HG03280 (cell line): ENCODE results near the gene PTGFR.

Experiments
- ATAC-seq: cut with Tn5 transposase; IDR thresholded peaks from one replicate; pipeline ENCODE4 v1.9.1; 2021; ENCODE audit warnings: mild to moderate bottlenecking, moderate library complexity; ENCODE audit not compliant: unreplicated experiment

PTGFR gene

DNA sequence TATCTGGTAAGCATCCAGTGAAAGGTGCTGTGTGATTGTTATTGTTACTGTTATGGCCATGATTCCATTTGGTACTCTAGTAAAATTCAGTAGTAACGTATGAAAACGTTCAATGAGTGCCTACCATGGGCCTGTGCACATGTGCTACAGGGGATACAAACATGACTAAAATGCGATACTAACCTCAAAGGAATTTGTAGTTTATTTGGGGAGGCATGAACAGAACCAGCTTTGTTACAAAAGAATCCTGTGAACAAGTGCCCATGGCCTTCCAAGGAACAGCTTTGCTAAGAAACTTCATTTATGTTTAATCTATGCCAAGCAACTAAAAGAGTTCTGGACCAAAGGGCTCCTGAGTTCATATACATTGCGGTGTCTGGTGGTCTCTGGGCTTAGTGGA lies 28.7 kb downstream of the PTGFR start:
- no peak for ATAC-seq

DNA sequence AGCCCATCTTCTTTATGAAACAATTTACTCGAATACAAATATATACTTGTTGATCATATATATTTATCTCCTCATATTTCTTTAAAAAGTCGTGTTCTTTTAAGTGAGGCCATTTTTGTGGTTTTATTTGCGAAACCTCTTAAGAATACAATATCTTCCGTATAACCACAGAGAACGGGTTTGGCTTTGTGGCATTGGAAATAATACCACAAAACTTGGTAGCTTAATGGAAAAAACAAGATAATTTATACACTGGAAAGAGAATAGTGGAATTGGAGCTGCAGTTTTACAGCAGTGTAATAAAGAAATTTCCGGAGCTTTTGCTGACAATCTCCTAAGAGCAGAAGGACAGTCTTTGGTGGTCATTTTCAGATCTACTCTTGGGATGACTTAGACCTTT lies 29.4 kb downstream of the PTGFR start:
- ATAC-seq: no peak

DNA sequence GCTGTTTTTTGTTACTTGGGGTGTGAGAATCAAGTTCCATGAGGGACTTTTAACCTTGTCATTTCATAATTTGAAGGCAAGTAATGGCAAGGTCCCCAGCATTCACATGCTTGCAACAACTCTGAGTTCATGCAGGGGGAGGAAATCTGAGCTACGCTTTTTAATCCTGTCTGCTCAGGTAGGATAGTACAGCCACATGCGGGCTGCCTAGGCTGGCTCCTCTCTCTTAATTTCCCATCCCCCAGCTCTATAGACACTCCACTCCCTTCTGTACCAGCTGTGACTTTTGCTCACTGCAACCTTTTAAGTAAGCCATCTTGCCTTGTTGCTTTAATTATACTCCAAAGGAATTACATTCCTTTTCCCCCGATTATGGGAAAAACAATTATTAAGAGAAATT lies 30.1 kb downstream of the PTGFR start:
- no peak for ATAC-seq

DNA sequence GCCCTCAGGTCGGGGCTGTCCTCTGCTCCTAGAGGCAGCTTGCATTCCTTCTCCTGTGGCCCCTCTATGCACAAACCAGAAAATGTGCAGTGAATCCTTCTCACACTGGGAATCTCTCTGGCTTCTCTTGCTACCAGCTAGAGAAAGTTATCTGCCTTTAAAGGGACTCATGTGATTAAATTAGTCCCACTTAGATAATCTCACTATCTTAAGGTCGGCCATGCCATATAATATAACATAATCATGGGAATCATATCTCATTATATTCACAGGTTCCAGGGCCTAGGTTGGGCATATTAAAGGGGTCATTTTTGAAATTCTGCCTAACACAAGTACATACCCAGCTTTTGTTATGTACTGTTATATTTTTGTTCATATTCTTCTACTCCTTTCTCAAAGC lies 31.4 kb downstream of the PTGFR start:
- ATAC-seq: no peak

DNA sequence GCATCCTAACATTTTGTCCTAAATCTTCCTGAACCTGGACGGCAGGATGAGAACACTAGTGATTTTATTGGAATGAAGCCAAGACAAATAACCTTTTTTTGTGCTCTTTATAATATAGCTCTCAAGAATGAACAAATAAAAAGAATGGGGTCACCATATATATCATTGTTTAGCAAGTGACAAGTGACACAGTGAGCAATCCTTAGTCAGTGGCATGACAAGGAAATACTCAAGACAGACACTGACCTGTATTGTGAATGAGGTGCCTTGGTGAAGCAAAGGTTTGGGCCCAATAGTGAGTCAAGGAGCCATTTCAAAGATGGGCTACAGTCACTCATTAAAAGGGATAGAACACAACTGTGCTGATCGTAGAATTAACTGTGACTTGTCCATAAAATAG lies 35.7 kb downstream of the PTGFR start:
- no peak for ATAC-seq

DNA sequence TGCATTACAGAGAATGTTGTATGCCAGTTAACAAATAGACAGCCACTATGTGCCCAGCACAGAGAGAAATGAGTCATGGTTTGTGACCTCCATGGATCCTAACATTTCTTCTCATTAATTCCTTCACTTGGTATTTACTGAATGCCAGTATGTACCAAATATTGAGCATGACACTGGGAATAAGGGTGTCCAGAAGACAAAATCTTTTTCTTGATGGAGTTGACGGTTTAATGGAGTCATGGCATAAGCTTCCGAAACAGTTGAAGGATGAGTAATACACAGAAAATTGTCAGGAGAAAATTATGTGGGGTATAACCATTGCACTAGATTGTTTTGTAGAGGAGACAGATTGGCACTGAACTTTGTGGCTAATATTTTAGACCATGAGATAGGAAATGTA lies 36.9 kb downstream of the PTGFR start:
- ATAC-seq: no peak

DNA sequence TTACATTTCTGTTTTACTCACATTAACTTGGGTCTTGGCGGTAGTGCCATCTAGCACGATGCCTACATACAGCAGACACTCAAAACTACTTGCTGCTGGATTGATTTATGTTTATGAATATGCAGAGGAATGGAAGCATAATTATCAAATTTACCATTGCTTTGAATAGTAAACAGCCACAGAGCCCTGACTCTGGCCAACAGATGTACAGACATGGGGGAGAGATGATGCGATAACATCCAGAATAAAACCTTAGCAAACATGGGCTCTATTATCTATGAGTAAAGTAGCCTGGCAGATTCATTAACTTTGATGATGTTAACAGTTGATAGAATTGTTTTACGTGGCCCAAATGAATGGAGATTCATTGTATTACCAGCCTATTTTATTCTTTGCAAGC lies 42.8 kb downstream of the PTGFR start:
- ATAC-seq: no peak

DNA sequence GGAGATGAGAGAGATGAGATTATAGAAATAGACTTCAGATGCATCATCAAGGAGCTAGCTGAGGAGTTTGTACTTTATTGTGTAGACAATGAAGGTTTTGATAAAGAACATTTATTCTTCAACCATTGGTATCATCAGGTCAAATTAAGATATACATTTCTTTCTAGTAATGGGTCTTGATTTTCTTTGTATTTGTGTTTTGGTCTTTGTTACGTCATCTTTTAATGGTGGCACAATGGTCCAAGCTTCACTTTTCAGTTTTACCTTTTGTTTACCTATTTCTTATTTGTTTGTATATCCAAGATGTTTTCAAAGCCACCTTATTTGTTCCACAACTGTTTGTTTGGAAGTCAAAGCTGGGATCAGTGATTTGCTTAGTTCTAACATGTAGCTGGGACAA lies 44.5 kb downstream of the PTGFR start:
- no peak for ATAC-seq

DNA sequence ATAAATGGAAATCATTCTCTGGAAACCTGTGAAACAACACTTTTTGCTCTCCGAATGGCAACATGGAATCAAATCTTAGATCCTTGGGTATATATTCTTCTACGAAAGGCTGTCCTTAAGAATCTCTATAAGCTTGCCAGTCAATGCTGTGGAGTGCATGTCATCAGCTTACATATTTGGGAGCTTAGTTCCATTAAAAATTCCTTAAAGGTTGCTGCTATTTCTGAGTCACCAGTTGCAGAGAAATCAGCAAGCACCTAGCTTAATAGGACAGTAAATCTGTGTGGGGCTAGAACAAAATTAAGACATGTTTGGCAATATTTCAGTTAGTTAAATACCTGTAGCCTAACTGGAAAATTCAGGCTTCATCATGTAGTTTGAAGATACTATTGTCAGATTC lies 45.7 kb downstream of the PTGFR start:
- ATAC-seq: no peak

DNA sequence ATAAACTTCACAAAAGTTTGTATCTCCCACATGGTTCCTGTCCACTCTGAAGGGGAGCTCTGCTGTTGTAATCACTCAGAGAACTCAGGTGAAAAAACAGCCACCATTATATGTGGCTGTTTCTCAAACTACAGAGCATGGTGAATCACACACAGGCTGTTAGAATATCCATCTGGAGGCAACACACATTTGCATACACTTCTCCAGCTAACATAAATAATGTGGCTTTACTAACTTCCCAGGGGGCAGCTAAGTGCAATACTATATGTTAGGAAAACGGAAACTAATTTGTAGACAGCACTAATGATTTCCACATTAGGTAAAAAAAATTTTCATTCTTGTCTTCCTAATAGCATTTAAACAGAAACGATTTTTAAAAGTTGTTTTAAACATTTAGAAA lies 49.3 kb downstream of the PTGFR start:
- ATAC-seq: no peak

DNA sequence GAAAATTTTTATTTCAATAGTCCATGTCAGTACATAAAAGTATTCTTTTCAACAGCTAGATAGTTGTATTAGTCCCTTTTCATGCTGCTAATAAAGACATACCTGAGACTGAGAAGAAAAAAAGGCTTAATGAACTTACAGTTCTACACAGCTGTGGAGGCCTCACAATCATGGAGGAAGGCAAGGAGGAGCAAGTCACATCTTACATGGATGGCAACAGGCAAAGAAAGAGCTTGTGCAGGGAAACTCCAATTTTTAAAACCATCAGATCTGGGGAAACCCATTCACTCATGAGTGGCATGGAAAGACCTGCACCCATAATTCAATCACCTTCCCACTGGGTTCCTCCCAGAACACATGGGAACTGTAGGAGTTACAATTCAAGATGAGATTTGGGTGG lies 50.7 kb downstream of the PTGFR start:
- ATAC-seq: no peak

DNA sequence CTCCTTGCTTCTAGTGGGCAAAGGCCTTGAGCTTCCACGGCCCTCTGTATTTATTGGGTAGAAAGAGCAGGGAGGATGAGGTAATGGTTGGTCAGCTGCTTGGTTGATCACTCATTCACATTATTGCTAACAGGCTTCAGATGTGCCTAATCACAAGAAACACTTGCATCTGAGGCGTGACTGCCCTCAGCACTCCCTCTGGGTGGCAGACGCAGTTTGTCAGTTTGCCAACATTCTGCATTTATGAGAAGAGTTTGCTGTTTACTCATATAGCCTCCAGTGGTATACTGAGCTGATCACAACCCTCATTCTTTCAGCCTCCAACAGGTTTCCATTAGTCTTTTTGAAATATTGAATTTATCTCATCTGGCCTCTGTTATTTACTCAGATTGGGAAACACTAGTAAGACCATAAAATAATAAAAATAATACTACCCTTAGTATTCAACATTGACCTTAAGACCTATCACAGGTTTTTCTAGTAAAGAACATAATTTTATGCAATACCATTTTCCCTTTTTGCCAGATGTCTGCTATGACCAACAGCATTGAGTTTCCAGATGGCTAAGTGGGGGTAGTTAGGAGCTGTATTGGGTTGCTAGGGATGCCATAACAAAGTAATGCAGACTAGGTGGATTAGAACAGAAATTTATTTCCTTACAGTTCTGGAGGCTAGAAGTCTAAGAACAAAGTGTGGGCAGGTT lies 53.3 kb downstream of the PTGFR start:
- no peak for ATAC-seq

DNA sequence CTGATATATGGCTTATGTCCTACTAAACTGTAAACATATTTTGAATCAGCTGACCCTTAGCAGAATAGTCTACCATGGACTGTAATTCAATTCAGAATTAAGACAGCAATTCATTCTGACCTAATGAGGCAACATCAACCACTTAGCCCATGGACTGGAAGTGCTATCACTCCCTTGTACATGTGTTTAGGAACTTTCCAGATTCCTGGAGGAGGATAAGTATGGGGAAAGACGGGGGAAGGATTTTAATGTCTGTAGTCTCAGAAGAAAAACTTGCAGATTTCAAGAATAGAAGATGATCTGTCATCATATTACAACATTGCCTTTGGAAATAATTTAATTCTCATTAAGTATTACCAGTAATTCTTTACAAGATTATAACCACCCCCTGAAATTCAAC lies 56.3 kb downstream of the PTGFR start:
- ATAC-seq: no peak

DNA sequence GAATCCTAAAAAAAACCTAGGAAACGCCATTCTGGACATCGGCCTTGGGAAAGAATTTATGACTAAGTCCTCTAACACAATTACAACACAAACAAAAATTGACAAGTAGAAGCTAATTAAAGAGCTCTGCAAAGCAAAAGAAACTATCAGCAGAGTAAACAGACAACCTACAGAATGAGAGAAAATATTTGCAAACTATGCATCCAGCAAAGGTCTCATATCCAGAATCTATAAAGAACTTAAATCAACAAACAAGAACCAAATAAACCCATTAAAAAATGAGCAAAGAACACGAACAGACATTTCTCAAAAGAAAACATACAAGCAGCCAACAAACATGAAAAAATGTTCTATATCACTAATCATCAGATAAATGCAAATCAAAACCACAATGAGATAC lies 58.6 kb downstream of the PTGFR start:
- no peak for ATAC-seq

DNA sequence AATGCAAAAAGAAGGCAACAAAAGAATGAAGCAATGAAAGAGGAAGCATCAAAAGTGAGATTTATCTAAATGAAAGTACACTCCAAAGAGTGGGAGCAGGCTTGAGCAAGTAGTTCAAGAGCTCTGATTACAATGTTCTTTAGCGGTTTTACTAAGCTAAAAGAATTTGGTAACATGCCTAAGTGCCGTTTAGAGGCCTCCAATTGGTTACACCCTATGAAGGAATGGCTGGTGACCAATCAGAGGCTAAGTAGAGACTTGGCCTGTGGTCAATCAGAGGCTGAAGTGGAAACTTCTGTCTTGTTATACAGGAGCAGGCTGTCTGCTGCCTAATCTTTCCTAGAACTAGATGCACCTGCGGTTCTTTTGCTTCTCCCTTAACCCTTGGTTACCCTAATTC lies 59.1 kb downstream of the PTGFR start:
- no peak for ATAC-seq

DNA sequence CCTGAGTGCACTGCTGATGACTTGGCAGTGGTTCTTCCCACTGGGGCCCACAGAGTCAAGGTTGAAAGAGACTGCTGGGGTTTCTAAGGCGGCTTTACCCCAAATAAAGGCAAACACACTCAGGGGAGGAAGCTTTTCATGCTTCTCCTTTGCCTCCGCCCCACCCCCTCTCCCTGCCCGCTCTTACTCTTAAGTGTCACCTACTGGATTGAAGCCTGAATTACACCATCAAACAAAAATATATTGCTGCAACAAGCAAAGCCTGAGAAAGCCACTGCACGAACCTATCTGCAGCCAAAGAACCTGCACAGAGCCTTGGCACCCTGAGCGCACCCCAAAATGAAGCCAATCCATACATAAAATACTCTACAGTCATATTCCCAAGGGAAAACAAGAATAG lies 63.1 kb downstream of the PTGFR start:
- no peak for ATAC-seq

DNA sequence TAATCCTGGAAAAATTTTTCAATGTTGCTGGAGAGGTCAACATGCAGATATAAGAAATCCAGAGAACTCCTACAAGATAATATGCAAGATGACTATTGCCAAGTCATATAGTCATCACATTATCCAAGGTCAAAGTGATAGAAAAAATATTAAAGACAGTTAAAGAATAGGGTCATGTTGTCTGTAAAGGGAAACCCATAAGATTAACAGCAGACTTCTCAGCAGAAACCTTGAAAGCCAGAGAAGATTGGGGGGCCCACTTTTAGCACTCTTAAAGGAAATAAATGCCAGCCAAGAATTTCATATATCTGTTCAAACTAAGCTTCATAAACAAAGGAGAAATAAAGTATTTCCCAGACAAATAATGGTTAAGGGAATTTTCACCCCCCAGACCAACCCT lies 64.1 kb downstream of the PTGFR start:
- no peak for ATAC-seq

DNA sequence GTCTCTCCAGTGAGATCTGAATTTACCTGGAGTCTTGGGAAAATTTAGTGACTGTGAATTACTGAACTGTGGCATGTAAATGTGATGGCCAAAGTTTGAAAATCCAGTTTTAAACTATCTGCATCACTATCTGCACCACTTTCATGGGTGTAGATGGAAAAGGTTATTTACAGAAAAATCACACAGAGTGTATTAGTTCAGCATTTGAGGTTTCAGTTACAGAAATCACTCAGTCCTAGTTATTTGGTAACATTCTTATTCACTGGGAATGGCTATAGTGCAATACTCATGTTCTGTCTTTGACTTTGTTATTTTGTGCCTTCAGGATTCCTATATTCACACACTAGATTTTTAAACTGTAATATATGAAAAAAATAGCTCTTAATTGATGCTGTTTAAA lies 68.9 kb downstream of the PTGFR start:
- ATAC-seq: no peak

DNA sequence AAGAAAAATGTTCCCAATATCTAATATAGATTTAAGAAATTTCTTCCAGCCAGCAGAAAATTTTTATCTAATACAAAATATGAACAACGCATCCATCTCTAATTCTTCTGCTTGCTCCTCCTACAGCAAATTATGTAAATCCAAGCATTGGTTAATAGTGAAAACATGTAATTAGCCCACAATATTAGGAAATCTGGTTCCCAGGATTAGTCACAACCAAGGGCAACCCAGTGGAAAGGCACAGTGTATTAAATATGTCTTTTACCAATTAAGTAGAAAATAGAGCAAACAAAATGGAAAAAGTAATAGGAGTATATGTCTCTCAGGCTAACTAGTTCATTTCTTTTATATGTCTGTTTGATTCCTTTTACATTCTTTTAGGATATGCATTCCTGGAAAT lies 70.0 kb downstream of the PTGFR start:
- no peak for ATAC-seq

DNA sequence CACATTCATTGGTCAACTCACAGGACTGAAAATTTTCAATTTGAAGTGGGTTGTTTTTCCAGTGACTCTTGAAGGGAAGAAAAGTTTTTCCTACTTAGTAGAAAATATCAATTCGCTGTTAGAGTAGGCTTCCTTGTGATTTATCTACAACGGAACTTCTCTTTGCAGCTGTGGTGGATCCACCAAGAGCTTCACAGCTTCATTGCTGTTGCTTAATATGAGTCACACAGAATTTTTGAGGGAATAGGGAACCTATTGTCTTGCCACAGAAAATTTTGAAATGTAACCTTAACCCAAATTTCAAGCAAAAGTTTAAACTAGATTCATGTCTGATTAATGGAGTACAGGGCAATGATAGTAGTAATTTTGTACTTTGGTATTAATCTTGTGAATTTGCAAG lies 71.1 kb downstream of the PTGFR start:
- ATAC-seq: no peak

DNA sequence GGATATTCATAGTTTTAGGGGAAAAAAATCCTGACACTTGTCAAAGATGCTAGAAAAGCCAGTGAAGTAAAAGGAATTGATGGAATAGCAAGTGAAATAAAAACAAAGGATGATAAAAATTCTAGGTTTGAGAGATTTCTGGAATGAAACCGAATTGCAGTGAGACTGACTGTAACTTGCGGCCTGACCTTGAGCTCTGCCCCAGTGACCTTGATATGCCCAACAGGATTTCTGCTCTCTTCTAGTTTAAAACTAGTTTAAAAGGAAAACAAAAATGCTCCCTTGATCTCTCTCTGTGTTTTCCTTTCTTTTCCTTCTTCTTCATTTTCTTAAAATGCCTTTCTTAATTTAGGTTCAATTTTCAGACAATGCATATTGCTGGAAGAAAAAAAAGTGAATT lies 74.6 kb downstream of the PTGFR start:
- ATAC-seq: no peak

DNA sequence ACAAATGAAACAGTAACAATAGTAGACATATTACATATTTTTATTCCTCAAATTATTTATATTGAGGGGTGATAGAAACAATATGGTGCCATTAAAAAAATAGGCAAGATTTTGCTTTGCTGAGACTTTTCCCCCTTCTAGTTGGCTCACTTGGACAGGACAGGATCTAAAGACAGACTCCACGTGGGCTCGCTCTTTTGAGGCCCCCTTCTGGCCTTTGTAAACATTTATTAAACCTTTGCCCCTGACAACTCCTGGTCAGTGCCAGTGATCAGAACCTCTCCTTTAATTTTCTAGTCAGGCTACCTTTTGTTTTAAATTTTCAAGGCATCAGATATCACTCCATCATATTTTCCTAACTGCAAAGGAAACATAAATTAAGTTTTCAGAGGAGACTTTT lies 79.8 kb downstream of the PTGFR start:
- ATAC-seq: no peak

DNA sequence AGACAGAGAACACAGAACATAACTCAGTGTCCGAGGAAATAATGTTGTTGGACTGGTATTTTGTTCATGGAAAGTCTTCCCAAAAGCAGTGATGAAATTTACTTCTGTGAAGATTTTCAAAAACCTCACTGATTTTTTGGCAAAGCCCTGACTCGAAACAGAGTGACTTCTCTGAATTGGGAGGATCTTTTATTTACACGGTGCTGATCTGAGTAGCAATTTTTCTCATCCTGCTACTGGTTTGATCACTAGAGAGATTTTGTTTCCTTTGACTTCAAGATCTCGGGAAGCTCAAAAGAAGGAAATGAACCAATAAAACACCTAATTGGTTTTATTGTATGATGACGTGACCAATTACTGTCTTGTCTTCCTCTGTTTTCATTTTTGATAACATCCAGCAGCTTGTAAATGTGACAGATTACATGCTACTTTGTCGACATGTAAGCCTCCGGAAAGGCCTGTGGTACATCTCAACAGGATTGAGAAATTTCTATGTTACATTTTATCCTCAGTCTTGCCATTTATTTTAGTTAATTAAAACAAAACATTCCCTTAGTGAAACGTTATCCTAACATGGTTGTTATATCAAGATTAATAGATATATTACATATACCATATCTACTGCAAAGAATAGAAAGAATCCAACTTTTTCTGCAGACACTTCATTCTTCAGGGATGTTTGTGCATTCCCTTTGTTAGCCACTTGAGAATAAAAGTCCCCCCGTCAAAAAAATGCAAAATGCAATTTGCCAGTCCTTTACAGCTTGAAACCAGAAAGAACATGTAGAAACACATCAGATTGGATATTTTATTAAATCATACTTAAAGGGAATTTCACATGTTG lies 86.7 kb downstream of the PTGFR start:
- ATAC-seq: no peak
